A673 (cell line): ENCODE data around the gene GOLPH3. TPM values are rescaled to one million over a fixed set of nuclear protein-coding genes. Genes with fewer than 3 reads are reported as not detected.

Source experiments
- BruUV-seq: library from RNA; stranded (reverse); fragments of 400-500 nt; replicated peaks from 2 replicates; lab custom pipeline; 2021; lab: Mats Ljungman, UMichigan
- CTCF ChIA-PET: fragments of 300-600 bp; sonication (Branson Sonifier 250); formaldehyde crosslinking; loops from one replicate; lab custom pipeline; 2022; ENCODE audit warnings: antibody characterized with exemption; lab: Charles Lee
- POLR2A ChIA-PET: fragments of 300-600 bp; sonication (Branson Sonifier 250); formaldehyde crosslinking; loops from one replicate; lab custom pipeline; 2022; ENCODE audit warnings: antibody characterized with exemption; ENCODE audit not compliant: low non-redundant PET; lab: Charles Lee
- DNase-seq: peaks from one replicate; pipeline ENCODE4 v3.0.0-alpha.2; 2015; ENCODE audit warnings: low spot score
- H3K27ac ChIP-seq: fragments of 200-600 bp; sonication (generic); 2 replicates; pipeline ENCODE4 v1.5.1; 2016; ENCODE audit warnings: mixed run types, low read depth, mild to moderate bottlenecking, mixed read lengths, antibody characterized with exemption, low read length; ENCODE audit not compliant: poor library complexity, severe bottlenecking
- H3K27me3 ChIP-seq: fragments of 200-600 bp; sonication (generic); replicated peaks from 2 replicates; pipeline ENCODE4 v1.6.1; 2017; ENCODE audit warnings: mixed run types, low read depth, mild to moderate bottlenecking, mixed read lengths, antibody characterized with exemption, low read length; ENCODE audit not compliant: insufficient read depth, poor library complexity
- H3K36me3 ChIP-seq: fragments of 200-600 bp; sonication (generic); 2 replicates; pipeline ENCODE4 v1.6.1; 2016; ENCODE audit warnings: mixed run types, mild to moderate bottlenecking, mixed read lengths, antibody characterized with exemption, low read length; ENCODE audit not compliant: insufficient read depth, poor library complexity, severe bottlenecking
- H3K4me1 ChIP-seq: fragments of 200-600 bp; sonication (generic); 2 replicates; pipeline ENCODE4 v1.6.1; 2017; ENCODE audit warnings: mixed run types, mild to moderate bottlenecking, mixed read lengths, antibody characterized with exemption, low read length; ENCODE audit not compliant: insufficient read depth, poor library complexity, severe bottlenecking
- H3K4me3 ChIP-seq: fragments of 200-600 bp; sonication (generic); 2 replicates; pipeline ENCODE4 v1.5.1; 2016; ENCODE audit warnings: low read depth, mixed run types, mild to moderate bottlenecking, mixed read lengths, low read length; ENCODE audit not compliant: poor library complexity, severe bottlenecking
- H3K9me3 ChIP-seq: fragments of 200-600 bp; sonication (generic); 2 replicates; pipeline ENCODE4 v1.6.1; 2016; ENCODE audit warnings: mixed run types, low read depth, mild to moderate bottlenecking, mixed read lengths, antibody characterized with exemption, low read length; ENCODE audit not compliant: poor library complexity, severe bottlenecking
- CTCF ChIP-seq: fragments of 300-800, 200-600 bp; sonication (generic); conservative IDR thresholded peaks from 2 replicates; pipeline ENCODE4 v1.5.1; 2017; ENCODE audit warnings: low read depth, mild to moderate bottlenecking, antibody characterized with exemption, low read length, moderate library complexity, mixed read lengths
- EZH2 ChIP-seq: fragments of 200-600 bp; sonication (generic); IDR thresholded peaks from 2 replicates; pipeline ENCODE4 v1.6.1; 2017; ENCODE audit warnings: borderline replicate concordance, low read depth, mild to moderate bottlenecking, mixed read lengths, antibody characterized with exemption, low read length; ENCODE audit not compliant: poor library complexity, severe bottlenecking
- intact Hi-C: fragments of 100-400 bp; cut with micrococcal nuclease; formaldehyde crosslinking; loops from one replicate; pipeline ENCODE4 v1.10.0; 2022; ENCODE audit not compliant: unreplicated experiment
- total RNA-seq: library from RNA; stranded (reverse); gene quantifications from 2 replicates; pipeline ENCODE4 v1.2.3, GENCODE V29; 2021

The GOLPH3 gene
- total RNA-seq, 1 experiment from 2014 or later, result 64.6 TPM

GRCh38 chr5:32092938-32093812 lies 80.9 kb downstream of the GOLPH3 start:
- Histone ChIP-seq H3K4me1 (peaks cover 4% of the 10 kb centered on the region), H3K4me3 (no peak overlapping the region), H3K36me3 (no peaks in the 10 kb centered on the region), H3K27ac (no peak overlapping the region), H3K9me3 (no peaks in the 10 kb centered on the region), H3K27me3 (no peaks in the 10 kb centered on the region)
- BruUV-seq, result no TSS peak
- peak; percentile 86 for DNase-seq
- ChIA-PET POLR2A (no interaction called here), CTCF (interaction anchor here (0.6 to 2.3 kb wide), 11 partner anchors 9 to 511 kb away, joined by 3 to 16 read pairs (median 4); partner anchors contain the start of gene PDZD2)
- TF ChIP-seq CTCF, result peak; percentile 86
- TF ChIP-seq EZH2, result no peak
- intact Hi-C loops, result loop anchor here (1.0 to 2.0 kb wide), 2 partner anchors 268 to 512 kb away; no protein-coding TSS in a partner anchor

- POLR2A ChIA-PET, result no interaction called here
- no peaks in the 10 kb centered on the region for H3K27me3 ChIP-seq
- no peak overlapping the region for H3K4me3 ChIP-seq
- H3K36me3 ChIP-seq, result no peaks in the 10 kb centered on the region
- H3K9me3 ChIP-seq, result no peaks in the 10 kb centered on the region
- H3K27ac ChIP-seq, result no peak overlapping the region
- intact Hi-C loops, result no loop called here
- no TSS peak for BruUV-seq
- TF ChIP-seq EZH2, result no peak
- no peak for TF ChIP-seq CTCF
- no peaks in the 10 kb centered on the region for H3K4me1 ChIP-seq
- DNase-seq, result no peak
- CTCF ChIA-PET, result no interaction called here
These were observed 83.4 kb downstream of the GOLPH3 start for GRCh38 chr5:32090755-32091128.

- DNase-seq, result no peak
- no peaks in the 10 kb centered on the region for H3K9me3 ChIP-seq
- no peak overlapping the region for H3K4me3 ChIP-seq
- ChIA-PET CTCF (interaction anchor here (0.5 kb wide), 1 partner anchor 490 kb away, joined by 8 read pairs; no protein-coding TSS in a partner anchor), POLR2A (no interaction called here)
- H3K27ac ChIP-seq, result no peak overlapping the region
- H3K4me1 ChIP-seq, result no peaks in the 10 kb centered on the region
- TF ChIP-seq EZH2 (no peak), CTCF (no peak)
- BruUV-seq, result no TSS peak
- intact Hi-C loops, result no loop called here
- no peaks in the 10 kb centered on the region for H3K36me3 ChIP-seq
- no peaks in the 10 kb centered on the region for H3K27me3 ChIP-seq
These were observed 83.9 kb downstream of the GOLPH3 start for GRCh38 chr5:32090026-32090754.
